SU-DHL-6 (cell line): ENCODE measurements around the gene EFCAB14.

Experiments used
- H2AFZ ChIP-seq: fragments of 200-600 bp; sonication (generic); 2 replicates; pipeline ENCODE4 v1.6.1; 2014; ENCODE audit warnings: low read depth, mild to moderate bottlenecking, moderate library complexity, mixed read lengths, antibody characterized with exemption, low read length; ENCODE audit not compliant: severe bottlenecking
- H3F3A ChIP-seq: fragments of 200-600 bp; shearing (Covaris generic); 2 replicates; pipeline ENCODE4 v1.6.0; 2016; ENCODE audit warnings: antibody characterized with exemption, mild to moderate bottlenecking; ENCODE audit not compliant: insufficient read depth
- H3K27ac ChIP-seq: fragments of 200-600 bp; sonication (generic); 2 replicates; pipeline ENCODE4 v1.5.1; 2016; ENCODE audit warnings: low read depth, mild to moderate bottlenecking, low read length, moderate library complexity, mixed read lengths
- H3K27me3 ChIP-seq: fragments of 200-600 bp; sonication (generic), shearing (Covaris generic); 2 replicates; pipeline ENCODE4 v1.6.0; 2014; ENCODE audit warnings: mild to moderate bottlenecking, low read length
- H3K36me3 ChIP-seq: fragments of 200-600 bp; sonication (generic); 2 replicates; pipeline ENCODE4 v1.6.1; 2014; ENCODE audit warnings: mild to moderate bottlenecking, low read length, mixed read lengths
- H3K4me2 ChIP-seq: fragments of 300-600, 200-600 bp; shearing (Covaris generic), sonication (generic); 2 replicates; pipeline ENCODE4 v1.6.0; 2014; ENCODE audit warnings: low read length, low read depth, mild to moderate bottlenecking; ENCODE audit not compliant: poor library complexity, severe bottlenecking
- H3K4me3 ChIP-seq: fragments of 200-600 bp; sonication (generic); 2 replicates; pipeline ENCODE4 v1.5.1; 2014; ENCODE audit warnings: antibody characterized with exemption, low read length, mild to moderate bottlenecking, mixed read lengths; ENCODE audit not compliant: insufficient read depth, poor library complexity, severe bottlenecking
- H3K79me2 ChIP-seq: fragments of 200-600 bp; sonication (generic); 2 replicates; pipeline ENCODE4 v1.6.1; 2014; ENCODE audit warnings: mild to moderate bottlenecking, low read length, moderate library complexity; ENCODE audit not compliant: insufficient read depth
- H3K9ac ChIP-seq: fragments of 200-600 bp; sonication (generic); 2 replicates; pipeline ENCODE4 v1.7.0; 2014; ENCODE audit warnings: mild to moderate bottlenecking, low read length
- H3K9me2 ChIP-seq: fragments of 200-600 bp; sonication (generic); replicated peaks from 2 replicates; pipeline ENCODE4 v1.6.1; 2014; ENCODE audit warnings: low read length; ENCODE audit not compliant: insufficient read depth
- H3K9me3 ChIP-seq: fragments of 200-600 bp; sonication (generic); 2 replicates; pipeline ENCODE4 v1.6.1; 2014; ENCODE audit warnings: low read length, mixed read lengths; ENCODE audit not compliant: insufficient read depth
- H4K20me1 ChIP-seq: fragments of 200-600 bp; sonication (generic); 2 replicates; pipeline ENCODE4 v1.6.1; 2014; ENCODE audit warnings: low read depth, mild to moderate bottlenecking, antibody characterized with exemption, low read length, moderate library complexity, mixed read lengths
- EZH2phosphoT487 ChIP-seq: fragments of 200-600 bp; sonication (generic), shearing (Covaris generic); conservative IDR thresholded peaks from 2 replicates; pipeline ENCODE4 v1.6.1; 2018; ENCODE audit warnings: mild to moderate bottlenecking, antibody characterized with exemption, low read length, moderate library complexity, mixed read lengths
- TF ChIP-seq, protein P1 (sequence below): fragments of 200-600 bp; sonication (generic); IDR thresholded peaks from one replicate; pipeline ENCODE4 v1.5.1; 2017; ENCODE audit warnings: antibody characterized with exemption, mild to moderate bottlenecking, low read length, moderate library complexity; ENCODE audit not compliant: insufficient read depth, poor library complexity, severe bottlenecking

Gene EFCAB14

DNA sequence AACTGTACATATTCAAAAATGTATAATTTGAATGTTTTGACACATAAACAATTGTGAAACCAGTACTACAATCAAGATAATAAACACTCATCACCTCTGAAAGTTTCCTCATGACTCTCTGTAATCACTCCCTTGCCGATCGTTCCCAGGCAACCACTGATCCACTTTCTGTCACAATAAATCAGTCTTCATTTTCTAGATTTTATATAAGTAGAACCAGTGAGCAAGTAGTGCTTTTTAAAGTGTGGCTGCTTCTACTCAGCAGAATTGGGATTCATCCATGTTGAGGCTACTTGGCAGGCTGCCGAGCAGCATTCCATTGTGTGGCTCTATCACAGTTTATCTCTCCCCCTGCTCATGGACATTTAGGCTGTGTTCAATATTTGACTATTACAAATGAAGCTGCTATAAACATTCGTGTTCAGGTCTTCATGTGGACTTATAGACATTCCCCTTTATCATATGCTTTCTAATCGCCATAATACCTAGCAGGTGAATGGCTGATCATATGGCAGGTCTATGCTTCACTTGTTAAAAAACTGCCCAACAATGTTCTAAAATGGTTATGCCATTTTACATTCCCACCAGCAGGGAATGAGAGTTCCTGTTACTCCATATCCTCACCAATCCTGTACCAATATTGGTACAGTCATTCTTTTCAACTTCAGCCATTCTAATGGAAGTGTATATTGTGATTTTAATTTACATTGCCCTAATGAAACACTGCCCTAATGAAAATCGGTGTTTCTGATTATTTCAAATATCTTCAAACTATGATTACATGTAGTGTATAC lies 26.7 kb downstream of the EFCAB14 start:
- Histone ChIP-seq H2AFZ (no peak overlapping the region), H3K4me3 (no peak overlapping the region), H3K9me3 (no peaks in the 10 kb centered on the region), H3K27ac (no peak overlapping the region), H3K4me2 (no peak overlapping the region), H3K27me3 (no peaks in the 10 kb centered on the region), H3K79me2 (peaks cover 4% of the 10 kb centered on the region; the same call in 1 of the 2 replicates), H3K36me3 (peaks cover 31% of the 10 kb centered on the region), H3K9me2 (no peaks in the 10 kb centered on the region), H4K20me1 (no peaks in the 10 kb centered on the region), H3K9ac (no peak overlapping the region), H3F3A (no peaks in the 10 kb centered on the region)
- TF ChIP-seq, protein P1, sequence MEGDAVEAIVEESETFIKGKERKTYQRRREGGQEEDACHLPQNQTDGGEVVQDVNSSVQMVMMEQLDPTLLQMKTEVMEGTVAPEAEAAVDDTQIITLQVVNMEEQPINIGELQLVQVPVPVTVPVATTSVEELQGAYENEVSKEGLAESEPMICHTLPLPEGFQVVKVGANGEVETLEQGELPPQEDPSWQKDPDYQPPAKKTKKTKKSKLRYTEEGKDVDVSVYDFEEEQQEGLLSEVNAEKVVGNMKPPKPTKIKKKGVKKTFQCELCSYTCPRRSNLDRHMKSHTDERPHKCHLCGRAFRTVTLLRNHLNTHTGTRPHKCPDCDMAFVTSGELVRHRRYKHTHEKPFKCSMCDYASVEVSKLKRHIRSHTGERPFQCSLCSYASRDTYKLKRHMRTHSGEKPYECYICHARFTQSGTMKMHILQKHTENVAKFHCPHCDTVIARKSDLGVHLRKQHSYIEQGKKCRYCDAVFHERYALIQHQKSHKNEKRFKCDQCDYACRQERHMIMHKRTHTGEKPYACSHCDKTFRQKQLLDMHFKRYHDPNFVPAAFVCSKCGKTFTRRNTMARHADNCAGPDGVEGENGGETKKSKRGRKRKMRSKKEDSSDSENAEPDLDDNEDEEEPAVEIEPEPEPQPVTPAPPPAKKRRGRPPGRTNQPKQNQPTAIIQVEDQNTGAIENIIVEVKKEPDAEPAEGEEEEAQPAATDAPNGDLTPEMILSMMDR, result no peak
- no peak for TF ChIP-seq EZH2phosphoT487

DNA sequence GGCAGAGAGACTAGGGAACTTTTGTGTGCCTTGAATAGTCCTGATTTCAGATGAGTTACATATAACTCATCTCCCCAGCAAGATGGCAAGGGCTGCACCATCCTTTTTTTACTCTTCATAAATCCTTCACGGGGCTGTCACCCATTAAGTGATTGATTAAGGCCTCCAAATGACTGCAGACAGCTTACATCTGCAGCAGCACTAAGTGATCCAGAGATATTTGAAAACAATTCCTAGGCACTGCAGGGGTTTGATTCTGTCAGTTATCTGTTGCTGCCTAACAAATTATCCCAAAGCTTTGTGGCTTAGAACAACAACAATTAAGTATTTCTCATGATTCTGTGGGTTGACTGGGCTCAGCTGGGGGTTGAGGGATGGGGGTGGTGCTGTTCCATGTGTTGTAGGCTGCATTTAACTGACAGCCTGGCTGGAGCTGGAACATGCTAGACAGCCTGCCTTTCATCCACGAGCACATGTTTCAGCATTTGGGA lies 27.9 kb downstream of the EFCAB14 start:
- H3K4me3 ChIP-seq, result no peak overlapping the region
- H3K27ac ChIP-seq, result no peak overlapping the region
- no peaks in the 10 kb centered on the region for H3K27me3 ChIP-seq
- no peak overlapping the region for H3K4me2 ChIP-seq
- H2AFZ ChIP-seq, result no peak overlapping the region
- peaks cover 31% of the 10 kb centered on the region for H3K36me3 ChIP-seq
- 0 out of 2 replicates have a peak, but pooled peaks cover 4% of the 10 kb centered on the region for H3K79me2 ChIP-seq
- no peak overlapping the region for H3K9ac ChIP-seq
- no peaks in the 10 kb centered on the region for H3K9me3 ChIP-seq
- TF ChIP-seq EZH2phosphoT487, result no peak
- TF ChIP-seq, protein P1, result no peak
- H4K20me1 ChIP-seq, result no peaks in the 10 kb centered on the region
- H3F3A ChIP-seq, result no peaks in the 10 kb centered on the region
- H3K9me2 ChIP-seq, result no peaks in the 10 kb centered on the region

GRCh38 chr1:46689897-46690296 lies 29.0 kb downstream of the EFCAB14 start:
- 0 out of 2 replicates have a peak, but pooled peaks cover 4% of the 10 kb centered on the region for H3K79me2 ChIP-seq
- H3F3A ChIP-seq, result no peaks in the 10 kb centered on the region
- H2AFZ ChIP-seq, result no peak overlapping the region
- TF ChIP-seq, protein P1, result no peak
- no peak for TF ChIP-seq EZH2phosphoT487
- no peaks in the 10 kb centered on the region for H4K20me1 ChIP-seq
- H3K9me2 ChIP-seq, result no peaks in the 10 kb centered on the region
- H3K27ac ChIP-seq, result no peak overlapping the region
- H3K4me2 ChIP-seq, result no peak overlapping the region
- no peak overlapping the region for H3K4me3 ChIP-seq
- no peaks in the 10 kb centered on the region for H3K9me3 ChIP-seq
- peaks cover 27% of the 10 kb centered on the region; the same call in 1 of the 2 replicates for H3K36me3 ChIP-seq
- no peaks in the 10 kb centered on the region for H3K27me3 ChIP-seq
- H3K9ac ChIP-seq, result no peak overlapping the region
